Cardiac fibroblast (primary cell): Measurements from ENCODE around the gene C16orf78.

Source experiments
- DNase-seq, 2 donors: peaks; one replicate each; pipeline versions ENCODE4 v3.0.0 to v3.0.0-alpha.2; 2010; ENCODE audit warnings: low read depth in 2 of 2
- H3K4me3 ChIP-seq, 2 donors: replicated peaks in 1 of 2; 1 replicate in 1 of 2; 2 replicates in 1 of 2; pipeline ENCODE4 v1.5.1; 2011; ENCODE audit warnings: low read depth in 2 of 2, low read length in 2 of 2, mild to moderate bottlenecking in 2 of 2, moderate library complexity in 1 of 2
- CTCF ChIP-seq: IDR thresholded peaks from one replicate; pipeline ENCODE4 v1.5.1; 2011; ENCODE audit warnings: low read depth, mild to moderate bottlenecking, low read length, inconsistent platforms

C16orf78 gene

GRCh38 chr16:49333259-49333597 lies 40.4 kb upstream of the C16orf78 start:
- TF ChIP-seq CTCF = no peak
- no peak for DNase-seq

GRCh38 chr16:49335828-49336227 lies 37.8 kb upstream of the C16orf78 start:
- no peak for DNase-seq
- no peak for TF ChIP-seq CTCF
- no peak overlapping the region for H3K4me3 ChIP-seq

More at GRCh38 chr16:49333259-49333597, 40.4 kb upstream of the C16orf78 start:
- no peak overlapping the region for H3K4me3 ChIP-seq

- no peak for TF ChIP-seq CTCF
- no peak for DNase-seq
- H3K4me3 ChIP-seq = no peak overlapping the region
Observed at GRCh38 chr16:49336581-49336980, 37.0 kb upstream of the C16orf78 start.

GRCh38 chr16:49337814-49338350 lies 35.7 kb upstream of the C16orf78 start:
- no peak for DNase-seq
- no peak overlapping the region for H3K4me3 ChIP-seq
- TF ChIP-seq CTCF = no peak

- DNase-seq = no peak
- H3K4me3 ChIP-seq = no peak overlapping the region
- TF ChIP-seq CTCF = no peak
Observed at GRCh38 chr16:49338611-49339265, 34.9 kb upstream of the C16orf78 start.

GRCh38 chr16:49340466-49340865 lies 33.1 kb upstream of the C16orf78 start:
- no peak overlapping the region for H3K4me3 ChIP-seq
- no peak for TF ChIP-seq CTCF
- no peak for DNase-seq

- DNase-seq = no peak
- no peak overlapping the region for H3K4me3 ChIP-seq
- no peak for TF ChIP-seq CTCF
Observed at GRCh38 chr16:49341706-49342105, 31.9 kb upstream of the C16orf78 start.
